Sigmoid colon (tissue), 4 donors: ENCODE measurements around the gene PLCH1.

Source experiments
- POLR2A ChIP-seq, 2 donors: fragments of 450-650 bp; IDR thresholded peaks; one replicate each; pipeline ENCODE4 v1.6.1; 2016; ENCODE audit warnings: antibody characterized with exemption in 2 of 2, mild to moderate bottlenecking in 2 of 2, moderate library complexity in 2 of 2
- POLR2AphosphoS5 ChIP-seq, 4 donors: sonication (generic); formaldehyde crosslinking; IDR thresholded peaks; one replicate each; pipeline ENCODE4 v1.6.1; 2017; ENCODE audit warnings: antibody characterized with exemption in 4 of 4

DNA sequence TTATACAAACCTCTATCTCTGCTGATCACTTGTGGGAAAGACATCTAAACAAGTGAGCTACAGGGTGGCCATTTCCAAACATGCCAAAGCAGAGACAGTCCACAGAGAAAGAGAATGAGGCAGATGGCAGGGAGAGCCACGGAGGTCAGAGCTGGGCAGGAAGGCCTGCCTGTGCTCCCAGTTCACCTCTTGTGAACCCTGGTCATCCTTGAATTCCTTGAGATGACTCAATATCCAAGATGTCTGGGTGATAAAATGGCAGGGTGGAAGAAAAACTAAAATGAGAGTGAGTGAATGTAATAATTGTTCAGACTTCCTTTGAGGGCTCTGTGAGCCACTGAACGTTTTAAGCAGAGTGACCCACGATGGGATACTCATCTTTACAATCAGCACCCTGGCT is 104.8 kb downstream of the PLCH1 start:
- TF ChIP-seq POLR2AphosphoS5 (IDR thresholded peaks at IDR 0.05): no peak
- no peak for TF ChIP-seq POLR2A (IDR thresholded peaks at IDR 0.05)
